Caco-2 (cell line): ENCODE data around the gene SLC5A2. TPM values are rescaled to one million over a fixed set of nuclear protein-coding genes. Genes with fewer than 3 reads are reported as not detected.

Experiments
- BruUV-seq: library from RNA; stranded (reverse); fragments of 400-500 nt; replicated peaks from 2 replicates; lab custom pipeline; 2021; lab: Mats Ljungman, UMichigan
- CTCF ChIA-PET: fragments of 300-600 bp; sonication (Branson Sonifier 250); formaldehyde crosslinking; loops from one replicate; lab custom pipeline; 2022; ENCODE audit warnings: antibody characterized with exemption; lab: Charles Lee
- POLR2A ChIA-PET: fragments of 300-600 bp; sonication (Branson Sonifier 250); formaldehyde crosslinking; loops from one replicate; lab custom pipeline; 2022; ENCODE audit warnings: antibody characterized with exemption; lab: Charles Lee
- DNase-seq, 2 experiments: peaks; one replicate each; pipeline versions ENCODE4 v3.0.0 to v3.0.0-alpha.2; 2020 to 2022
- H3K27me3 ChIP-seq: replicated peaks from 2 replicates; pipeline ENCODE4 v1.6.0; 2011; ENCODE audit warnings: low read length; ENCODE audit not compliant: control insufficient read depth, insufficient read depth
- H3K36me3 ChIP-seq: 2 replicates; pipeline ENCODE4 v1.5.1; 2011; ENCODE audit warnings: low read length; ENCODE audit not compliant: control insufficient read depth, insufficient read depth
- H3K4me1 ChIP-seq: fragments of 250-450 bp; sonication (Bioruptor Pico); 2 replicates; pipeline ENCODE4 v1.5.1; 2020; ENCODE audit warnings: mild to moderate bottlenecking
- H3K4me3 ChIP-seq: 2 replicates; pipeline ENCODE4 v1.5.1; 2011; ENCODE audit warnings: low read depth, mild to moderate bottlenecking, control low read depth, low read length
- H3K9me3 ChIP-seq: fragments of 250-450 bp; sonication (Bioruptor Pico); 2 replicates; pipeline ENCODE4 v1.5.1; 2020; ENCODE audit warnings: mild to moderate bottlenecking, moderate library complexity
- H3K27ac Mint-ChIP-seq: one replicate; pipeline ENCODE4 v1.8.0; 2022; ENCODE audit warnings: mixed read lengths; ENCODE audit not compliant: unreplicated experiment
- H3K27me3 Mint-ChIP-seq: one replicate; pipeline ENCODE4 v1.8.0; 2022; ENCODE audit warnings: mixed read lengths; ENCODE audit not compliant: insufficient read depth, unreplicated experiment
- H3K36me3 Mint-ChIP-seq: one replicate; pipeline ENCODE4 v1.8.0; 2022; ENCODE audit warnings: mild to moderate bottlenecking, mixed read lengths; ENCODE audit not compliant: insufficient read depth, unreplicated experiment
- H3K4me1 Mint-ChIP-seq: one replicate; pipeline ENCODE4 v1.8.0; 2022; ENCODE audit warnings: low read depth, mixed read lengths; ENCODE audit not compliant: unreplicated experiment
- H3K4me3 Mint-ChIP-seq: one replicate; pipeline ENCODE4 v1.8.0; 2022; ENCODE audit warnings: mild to moderate bottlenecking, moderate library complexity, mixed read lengths; ENCODE audit not compliant: unreplicated experiment
- H3K9me3 Mint-ChIP-seq: one replicate; pipeline ENCODE4 v1.8.0; 2022; ENCODE audit warnings: mixed read lengths; ENCODE audit not compliant: unreplicated experiment
- CTCF ChIP-seq, 2 experiments: fragments of 200-600 bp in 1 of 2; IDR thresholded peaks; 1 replicate in 1 of 2; 2 replicates in 1 of 2; pipeline versions ENCODE4 v1.5.1 to v1.8.0; 2011 to 2022; ENCODE audit warnings: antibody characterized with exemption in 1 of 2, control low read depth in 1 of 2, inconsistent platforms in 1 of 2, low read depth in 1 of 2, low read length in 1 of 2, mild to moderate bottlenecking in 1 of 2, moderate library complexity in 1 of 2; ENCODE audit not compliant: insufficient read depth in 1 of 2, severe bottlenecking in 1 of 2, unreplicated experiment in 1 of 2
- intact Hi-C: fragments of 100-400 bp; cut with micrococcal nuclease; formaldehyde crosslinking; loops from one replicate; pipeline ENCODE4 v1.10.0; 2022; ENCODE audit not compliant: unreplicated experiment
- total RNA-seq: library from RNA; stranded (reverse); gene quantifications from 2 replicates; pipeline ENCODE4 v1.2.3, GENCODE V29; 2022

The SLC5A2 gene
- total RNA-seq, 1 experiment from 2014 or later: 3.0 TPM

GRCh38 chr16:31487720-31488467 lies 5.0 kb downstream of the SLC5A2 start:
- Mint-ChIP-seq H3K4me1 (no peaks in the 10 kb centered on the region), H3K27ac (no peak overlapping the region), H3K27me3 (no peaks in the 10 kb centered on the region), H3K4me3 (peak overlapping the region; percentile 82), H3K36me3 (peaks cover 27% of the 10 kb centered on the region), H3K9me3 (no peaks in the 10 kb centered on the region)
- POLR2A ChIA-PET: interaction anchor here (1.0 kb wide), 1 partner anchor 225 kb away, joined by 3 read pairs; a partner anchor contains a TSS
- CTCF ChIA-PET: no interaction called here
- Histone ChIP-seq H3K4me3 (peak overlapping the region; percentile 78), H3K4me1 (peaks cover 18% of the 10 kb centered on the region), H3K36me3 (no peaks in the 10 kb centered on the region), H3K9me3 (no peaks in the 10 kb centered on the region), H3K27me3 (no peaks in the 10 kb centered on the region)
- DNase-seq: peak; percentile 77 to 78
- BruUV-seq: no TSS peak
- TF ChIP-seq CTCF (IDR thresholded peaks at IDR 0.05; ENCODE audit: insufficient read depth in 1 of 2, low read depth in 1 of 2, low read length in 1 of 2, severe bottlenecking in 1 of 2, unreplicated experiment in 1 of 2): no peak
- intact Hi-C loops: no loop called here

DNA sequence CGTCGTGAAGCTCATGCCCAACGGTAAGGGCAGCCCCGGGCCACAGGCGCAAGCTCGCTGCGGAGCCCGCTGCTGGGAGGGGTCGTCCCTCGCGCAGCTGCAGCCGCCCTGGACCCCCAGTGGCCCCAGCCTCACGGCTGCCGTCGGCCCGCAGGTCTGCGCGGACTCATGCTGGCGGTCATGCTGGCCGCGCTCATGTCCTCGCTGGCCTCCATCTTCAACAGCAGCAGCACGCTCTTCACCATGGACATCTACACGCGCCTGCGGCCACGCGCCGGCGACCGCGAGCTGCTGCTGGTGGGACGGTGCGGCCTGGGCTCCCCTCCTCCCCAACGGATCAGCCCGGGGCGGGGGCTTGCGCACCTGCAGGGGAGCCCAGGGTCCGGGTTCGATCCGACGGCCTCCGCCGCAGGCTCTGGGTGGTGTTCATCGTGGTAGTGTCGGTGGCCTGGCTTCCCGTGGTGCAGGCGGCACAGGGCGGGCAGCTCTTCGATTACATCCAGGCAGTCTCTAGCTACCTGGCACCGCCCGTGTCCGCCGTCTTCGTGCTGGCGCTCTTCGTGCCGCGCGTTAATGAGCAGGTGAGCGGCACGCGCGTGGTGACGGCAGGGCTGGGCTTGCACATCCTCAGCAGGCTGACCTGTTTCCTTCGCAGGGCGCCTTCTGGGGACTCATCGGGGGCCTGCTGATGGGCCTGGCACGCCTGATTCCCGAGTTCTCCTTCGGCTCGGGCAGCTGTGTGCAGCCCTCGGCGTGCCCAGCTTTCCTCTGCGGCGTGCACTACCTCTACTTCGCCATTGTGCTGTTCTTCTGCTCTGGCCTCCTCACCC lies 5.8 kb downstream of the SLC5A2 start:
- Histone ChIP-seq H3K4me3 (no peak overlapping the region; the same call in 1 of the 2 replicates), H3K36me3 (peaks cover 2% of the 10 kb centered on the region; the same call in 1 of the 2 replicates), H3K4me1 (peaks cover 18% of the 10 kb centered on the region), H3K27me3 (no peaks in the 10 kb centered on the region), H3K9me3 (no peaks in the 10 kb centered on the region)
- no peak for DNase-seq
- POLR2A ChIA-PET: interaction anchor here (1.0 kb wide), 1 partner anchor 224 kb away, joined by 3 read pairs; a partner anchor contains a TSS
- Mint-ChIP-seq H3K27ac (no peak overlapping the region), H3K4me3 (peak overlapping the region; percentile 24), H3K9me3 (no peaks in the 10 kb centered on the region), H3K27me3 (no peaks in the 10 kb centered on the region), H3K4me1 (no peaks in the 10 kb centered on the region), H3K36me3 (peaks cover 27% of the 10 kb centered on the region)
- TF ChIP-seq CTCF (IDR thresholded peaks at IDR 0.05; ENCODE audit: insufficient read depth in 1 of 2, low read depth in 1 of 2, low read length in 1 of 2, severe bottlenecking in 1 of 2, unreplicated experiment in 1 of 2): no peak
- no TSS peak for BruUV-seq
- intact Hi-C loops: no loop called here
- CTCF ChIA-PET: no interaction called here

GRCh38 chr16:31489298-31489564 lies 6.3 kb downstream of the SLC5A2 start:
- peaks cover 27% of the 10 kb centered on the region for H3K36me3 Mint-ChIP-seq
- H3K4me3 Mint-ChIP-seq: peak overlapping the region; percentile 24
- H3K27me3 Mint-ChIP-seq: no peaks in the 10 kb centered on the region
- no peak for DNase-seq
- ChIA-PET CTCF (no interaction called here), POLR2A (no interaction called here)
- H3K9me3 ChIP-seq: no peaks in the 10 kb centered on the region
- H3K9me3 Mint-ChIP-seq: no peaks in the 10 kb centered on the region
- H3K4me1 ChIP-seq: peaks cover 13% of the 10 kb centered on the region
- intact Hi-C loops: no loop called here
- TF ChIP-seq CTCF (IDR thresholded peaks at IDR 0.05; ENCODE audit: insufficient read depth in 1 of 2, low read depth in 1 of 2, low read length in 1 of 2, severe bottlenecking in 1 of 2, unreplicated experiment in 1 of 2): no peak
- no peaks in the 10 kb centered on the region for H3K27me3 ChIP-seq
- BruUV-seq: no TSS peak
- no peak overlapping the region for H3K4me3 ChIP-seq
- no peak overlapping the region for H3K27ac Mint-ChIP-seq
- no peaks in the 10 kb centered on the region for H3K4me1 Mint-ChIP-seq
- H3K36me3 ChIP-seq: peaks cover 2% of the 10 kb centered on the region; the same call in 1 of the 2 replicates
